Activated CD4-positive, alpha-beta T cell treated with anti-CD3 and anti-CD28 coated beads, Interleukin-2, amount 10 ng/mL, durations not matched to agents 24 days and 14 days (primary cell): ENCODE data around the gene LIMS1. TPM values are rescaled to one million over a fixed set of nuclear protein-coding genes. Genes with fewer than 3 reads are reported as not detected.
A peak's percentile ranks its signal among the peaks of the same experiment; 100 is the strongest.
"Not testable (repeated sequence)": the region's sequence is repeated elsewhere in the genome, so short reads cannot be mapped to it uniquely, and the experiment has no call there.

ENCODE experiments used
- DNase-seq: peaks from one replicate; pipeline ENCODE4 v3.0.0; 2022
- H3K27ac Mint-ChIP-seq: one replicate; pipeline ENCODE4 v1.8.0; 2022; ENCODE audit warnings: mild to moderate bottlenecking, mixed read lengths
- H3K27me3 Mint-ChIP-seq: one replicate; pipeline ENCODE4 v1.8.0; 2022; ENCODE audit warnings: mixed read lengths
- H3K36me3 Mint-ChIP-seq: one replicate; pipeline ENCODE4 v1.8.0; 2022; ENCODE audit warnings: low read depth, mild to moderate bottlenecking, mixed read lengths
- H3K4me1 Mint-ChIP-seq: one replicate; pipeline ENCODE4 v1.8.0; 2021; ENCODE audit warnings: mixed read lengths
- H3K4me3 Mint-ChIP-seq: one replicate; pipeline ENCODE4 v1.8.0; 2022; ENCODE audit warnings: mild to moderate bottlenecking, moderate library complexity, mixed read lengths
- H3K9me3 Mint-ChIP-seq: one replicate; pipeline ENCODE4 v1.8.0; 2021; ENCODE audit warnings: mixed read lengths
- intact Hi-C: fragments of 100-400 bp; cut with micrococcal nuclease; formaldehyde crosslinking; loops from one replicate; pipeline ENCODE4 v1.15.1; 2023
- total RNA-seq: library from RNA; stranded (reverse); gene quantifications from 2 replicates; pipeline ENCODE4 v1.2.3, GENCODE V29; 2022

The LIMS1 gene
- total RNA-seq, 1 donor from 2014 or later, result 63.1 TPM

GRCh38 chr2:108664979-108665378 lies 130.7 kb downstream of the LIMS1 start:
- intact Hi-C loops, H3K27me3 Mint-ChIP-seq, H3K27ac Mint-ChIP-seq, H3K9me3 Mint-ChIP-seq, H3K4me3 Mint-ChIP-seq, DNase-seq: not testable (repeated sequence)
- H3K4me1 Mint-ChIP-seq, result peaks cover 10% of the 10 kb centered on the region
- H3K36me3 Mint-ChIP-seq, result peaks cover 17% of the 10 kb centered on the region

- H3K27me3 Mint-ChIP-seq, H3K27ac Mint-ChIP-seq, H3K4me1 Mint-ChIP-seq, DNase-seq, intact Hi-C loops, H3K4me3 Mint-ChIP-seq, H3K9me3 Mint-ChIP-seq: not testable (repeated sequence)
- peaks cover 15% of the 10 kb centered on the region for H3K36me3 Mint-ChIP-seq
These were observed 131.7 kb downstream of the LIMS1 start for GRCh38 chr2:108665975-108666374.

- H3K27me3 Mint-ChIP-seq, H3K27ac Mint-ChIP-seq, H3K9me3 Mint-ChIP-seq, intact Hi-C loops, H3K4me3 Mint-ChIP-seq, H3K4me1 Mint-ChIP-seq, DNase-seq: not testable (repeated sequence)
- H3K36me3 Mint-ChIP-seq, result peaks cover 11% of the 10 kb centered on the region
These were observed 132.9 kb downstream of the LIMS1 start for GRCh38 chr2:108667140-108667539.

GRCh38 chr2:108670282-108670681 lies 136.0 kb downstream of the LIMS1 start:
- DNase-seq, intact Hi-C loops, H3K4me3 Mint-ChIP-seq, H3K27ac Mint-ChIP-seq, H3K9me3 Mint-ChIP-seq, H3K4me1 Mint-ChIP-seq, H3K27me3 Mint-ChIP-seq: not testable (repeated sequence)
- peaks cover 11% of the 10 kb centered on the region for H3K36me3 Mint-ChIP-seq

- H3K4me1 Mint-ChIP-seq, H3K9me3 Mint-ChIP-seq, H3K27ac Mint-ChIP-seq, H3K27me3 Mint-ChIP-seq, intact Hi-C loops, DNase-seq, H3K4me3 Mint-ChIP-seq: not testable (repeated sequence)
- peaks cover 12% of the 10 kb centered on the region for H3K36me3 Mint-ChIP-seq
These were observed 138.0 kb downstream of the LIMS1 start for GRCh38 chr2:108672200-108672805.

- peaks cover 17% of the 10 kb centered on the region for H3K4me1 Mint-ChIP-seq
- H3K27ac Mint-ChIP-seq, H3K27me3 Mint-ChIP-seq, H3K9me3 Mint-ChIP-seq, H3K4me3 Mint-ChIP-seq, intact Hi-C loops, DNase-seq: not testable (repeated sequence)
- H3K36me3 Mint-ChIP-seq, result peaks cover 27% of the 10 kb centered on the region
These were observed 142.3 kb downstream of the LIMS1 start for GRCh38 chr2:108676522-108676921.

GRCh38 chr2:108677239-108677744 lies 143.0 kb downstream of the LIMS1 start:
- H3K9me3 Mint-ChIP-seq, intact Hi-C loops, H3K4me3 Mint-ChIP-seq, DNase-seq, H3K27me3 Mint-ChIP-seq, H3K27ac Mint-ChIP-seq: not testable (repeated sequence)
- Mint-ChIP-seq H3K4me1 (peaks cover 17% of the 10 kb centered on the region), H3K36me3 (peaks cover 29% of the 10 kb centered on the region)

- H3K4me3 Mint-ChIP-seq, DNase-seq, H3K27me3 Mint-ChIP-seq, H3K9me3 Mint-ChIP-seq, intact Hi-C loops: not testable (repeated sequence)
- H3K36me3 Mint-ChIP-seq, result peaks cover 27% of the 10 kb centered on the region
- H3K4me1 Mint-ChIP-seq, result peaks cover 17% of the 10 kb centered on the region
- H3K27ac Mint-ChIP-seq, result peak overlapping the region; percentile 56
These were observed 144.0 kb downstream of the LIMS1 start for GRCh38 chr2:108678198-108678651.

GRCh38 chr2:108680805-108681204 lies 146.5 kb downstream of the LIMS1 start:
- H3K4me3 Mint-ChIP-seq, intact Hi-C loops, H3K9me3 Mint-ChIP-seq, H3K27me3 Mint-ChIP-seq, H3K27ac Mint-ChIP-seq, DNase-seq: not testable (repeated sequence)
- H3K36me3 Mint-ChIP-seq, result peaks cover 27% of the 10 kb centered on the region
- H3K4me1 Mint-ChIP-seq, result peaks cover 14% of the 10 kb centered on the region

- H3K4me1 Mint-ChIP-seq, H3K4me3 Mint-ChIP-seq, H3K27ac Mint-ChIP-seq, H3K36me3 Mint-ChIP-seq, DNase-seq, H3K27me3 Mint-ChIP-seq, H3K9me3 Mint-ChIP-seq, intact Hi-C loops: not testable (repeated sequence)
These were observed 154.8 kb downstream of the LIMS1 start for GRCh38 chr2:108688818-108689756.

GRCh38 chr2:108690001-108690400 lies 155.7 kb downstream of the LIMS1 start:
- H3K4me1 Mint-ChIP-seq, intact Hi-C loops: not testable (repeated sequence)

GRCh38 chr2:108691447-108691846 lies 157.2 kb downstream of the LIMS1 start:
- DNase-seq, result no peak
- Mint-ChIP-seq H3K27me3 (no peaks in the 10 kb centered on the region), H3K4me1 (no peaks in the 10 kb centered on the region), H3K9me3 (no peaks in the 10 kb centered on the region), H3K4me3 (no peak overlapping the region), H3K27ac (no peak overlapping the region), H3K36me3 (peaks cover 4% of the 10 kb centered on the region)
- intact Hi-C loops, result no loop called here

More at GRCh38 chr2:108690001-108690400, 155.7 kb downstream of the LIMS1 start:
- not testable (repeated sequence) for H3K9me3 Mint-ChIP-seq, H3K36me3 Mint-ChIP-seq, H3K27me3 Mint-ChIP-seq, H3K4me3 Mint-ChIP-seq, H3K27ac Mint-ChIP-seq, DNase-seq

- H3K4me1 Mint-ChIP-seq, result peaks cover 2% of the 10 kb centered on the region
- H3K27me3 Mint-ChIP-seq, result no peaks in the 10 kb centered on the region
- no peak for DNase-seq
- no peak overlapping the region for H3K27ac Mint-ChIP-seq
- H3K36me3 Mint-ChIP-seq, result no peaks in the 10 kb centered on the region
- no peaks in the 10 kb centered on the region for H3K9me3 Mint-ChIP-seq
- intact Hi-C loops, result no loop called here
- no peak overlapping the region for H3K4me3 Mint-ChIP-seq
These were observed 166.9 kb downstream of the LIMS1 start for GRCh38 chr2:108701208-108701607.

- Mint-ChIP-seq H3K27me3 (no peaks in the 10 kb centered on the region), H3K9me3 (no peaks in the 10 kb centered on the region), H3K27ac (no peak overlapping the region), H3K36me3 (no peaks in the 10 kb centered on the region), H3K4me1 (peaks cover 2% of the 10 kb centered on the region), H3K4me3 (no peak overlapping the region)
- DNase-seq, result no peak
- intact Hi-C loops, result no loop called here
These were observed 167.5 kb downstream of the LIMS1 start for GRCh38 chr2:108701806-108702205.
